ENCODE data around the gene CCDC188. TPM values are rescaled to one million over a fixed set of nuclear protein-coding genes. Genes with fewer than 3 reads are reported as not detected.

Gene CCDC188
- total RNA-seq, 2 donors from 2014 or later, result 1.5 TPM; not detected in 1

GRCh38 chr22:20181194-20181883 is 30.5 kb upstream of the CCDC188 start:
- Mint-ChIP-seq H3K4me1 (no peaks in the 10 kb centered on the region), H3K27ac (no peak overlapping the region), H3K4me3 (no peak overlapping the region), H3K27me3 (peaks cover 4% of the 10 kb centered on the region), H3K36me3 (ENCODE audit: low read depth) (no peaks in the 10 kb centered on the region)
- no peaks in the 10 kb centered on the region for H3K9me3 ChIP-seq (ENCODE audit: control insufficient read depth, low read length, poor library complexity, severe bottlenecking)
- ATAC-seq (no peak), DNase-seq (no peak)

DNA sequence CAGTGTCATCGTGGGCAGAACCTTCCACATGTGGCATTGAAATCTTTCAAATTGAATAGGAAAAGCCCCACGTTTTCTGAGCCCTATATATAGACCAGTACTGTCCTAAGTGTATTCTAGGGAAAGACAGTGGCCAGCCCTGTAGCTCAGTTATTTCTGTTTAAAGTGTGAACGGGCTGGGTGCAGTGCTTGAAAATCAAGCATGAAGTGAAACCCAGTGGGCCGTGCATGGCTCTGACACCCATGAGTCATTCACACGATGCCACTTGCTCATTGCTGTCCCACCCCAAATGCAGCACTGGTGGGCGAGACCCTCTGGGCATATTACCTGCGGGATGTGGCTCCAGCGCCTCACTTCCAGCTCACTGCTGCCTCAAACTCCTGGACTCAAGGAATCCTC is 29.8 kb upstream of the CCDC188 start:
- H3K9me3 ChIP-seq (ENCODE audit: control insufficient read depth, low read length, poor library complexity, severe bottlenecking), result no peaks in the 10 kb centered on the region
- ATAC-seq (no peak), DNase-seq (no peak)
- H3K27ac Mint-ChIP-seq, result no peak overlapping the region
- peaks cover 4% of the 10 kb centered on the region for H3K27me3 Mint-ChIP-seq
- no peak overlapping the region for H3K4me3 Mint-ChIP-seq
- no peaks in the 10 kb centered on the region for H3K36me3 Mint-ChIP-seq (ENCODE audit: low read depth)
- no peaks in the 10 kb centered on the region for H3K4me1 Mint-ChIP-seq

- Mint-ChIP-seq H3K36me3 (ENCODE audit: low read depth) (no peaks in the 10 kb centered on the region), H3K4me3 (no peak overlapping the region), H3K4me1 (no peaks in the 10 kb centered on the region), H3K27me3 (peaks cover 4% of the 10 kb centered on the region), H3K27ac (no peak overlapping the region)
- ATAC-seq (no peak), DNase-seq (no peak)
- H3K9me3 ChIP-seq (ENCODE audit: control insufficient read depth, low read length, poor library complexity, severe bottlenecking), result no peaks in the 10 kb centered on the region
These were observed 29.4 kb upstream of the CCDC188 start for GRCh38 chr22:20180245-20180630.

GRCh38 chr22:20179455-20180244 is 28.8 kb upstream of the CCDC188 start:
- Mint-ChIP-seq H3K4me1 (no peaks in the 10 kb centered on the region), H3K27ac (no peak overlapping the region)

DNA sequence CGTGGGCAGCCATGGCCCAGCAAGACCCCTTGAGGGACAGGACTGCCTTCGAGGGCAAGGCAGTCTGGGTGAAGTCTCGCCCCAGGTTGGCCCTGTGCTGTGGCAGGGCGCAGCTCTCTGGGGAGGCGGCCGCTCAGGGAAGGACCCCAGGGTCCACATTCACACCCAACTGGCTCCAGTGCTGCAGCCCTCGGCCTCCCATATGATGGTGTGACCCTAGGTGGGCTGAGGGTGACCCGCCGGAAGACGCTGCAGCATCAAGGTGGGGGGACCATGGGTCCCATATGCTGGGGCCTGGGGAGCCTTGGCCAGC is 28.0 kb upstream of the CCDC188 start:
- peaks cover 4% of the 10 kb centered on the region for H3K27me3 Mint-ChIP-seq
- no peaks in the 10 kb centered on the region for H3K9me3 ChIP-seq (ENCODE audit: control insufficient read depth, low read length, poor library complexity, severe bottlenecking)
- no peak overlapping the region for H3K27ac Mint-ChIP-seq
- H3K36me3 Mint-ChIP-seq (ENCODE audit: low read depth), result no peaks in the 10 kb centered on the region
- H3K4me1 Mint-ChIP-seq, result no peaks in the 10 kb centered on the region
- ATAC-seq (no peak), DNase-seq (no peak)
- H3K4me3 Mint-ChIP-seq, result no peak overlapping the region

More at GRCh38 chr22:20179455-20180244, 28.8 kb upstream of the CCDC188 start:
- ATAC-seq (no peak), DNase-seq (no peak)
- Mint-ChIP-seq H3K4me3 (no peak overlapping the region), H3K36me3 (ENCODE audit: low read depth) (no peaks in the 10 kb centered on the region), H3K27me3 (peaks cover 4% of the 10 kb centered on the region)
- H3K9me3 ChIP-seq (ENCODE audit: control insufficient read depth, low read length, poor library complexity, severe bottlenecking), result no peaks in the 10 kb centered on the region

DNA sequence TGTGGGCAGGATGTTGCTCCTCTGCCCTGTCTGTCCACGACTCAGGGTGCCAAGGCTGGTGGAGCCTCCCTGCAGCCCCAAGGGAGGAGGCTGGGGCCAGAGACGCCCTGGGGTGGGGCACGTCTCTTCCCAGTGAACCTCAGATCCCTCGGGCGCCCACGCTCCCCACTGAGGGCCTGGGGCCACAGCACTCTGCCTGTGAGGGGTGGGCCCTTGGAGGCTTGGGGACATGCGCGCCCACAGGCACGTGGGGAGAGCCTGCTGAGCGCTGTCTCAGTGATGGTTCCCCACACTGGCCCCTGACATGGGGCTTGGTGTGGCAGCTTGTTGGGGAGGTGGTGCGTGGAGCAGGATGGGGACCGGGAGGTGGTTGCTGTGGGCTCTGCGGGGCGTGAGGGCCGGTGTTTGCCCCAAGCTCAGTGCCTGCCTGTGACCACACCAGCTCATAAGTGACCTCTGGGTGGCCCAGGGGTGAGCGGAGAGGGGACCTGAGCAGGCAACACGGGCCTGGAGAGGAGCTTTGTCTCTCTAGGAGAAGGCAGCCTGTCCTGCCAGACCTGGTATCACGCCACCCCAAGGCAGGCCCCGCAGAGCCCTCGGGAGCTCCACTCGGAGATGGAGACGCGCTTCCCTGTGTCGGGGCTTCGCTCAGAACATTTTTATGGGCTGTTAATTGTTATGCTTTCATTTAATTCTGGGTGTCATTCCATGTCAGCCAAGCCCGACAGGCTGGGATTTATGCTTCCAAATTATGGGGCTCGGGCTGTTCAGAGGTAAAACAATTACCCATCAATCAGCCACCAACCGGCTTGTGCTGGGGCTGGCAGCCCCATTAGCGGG is 27.4 kb upstream of the CCDC188 start:
- Mint-ChIP-seq H3K4me3 (no peak overlapping the region), H3K27me3 (peaks cover 4% of the 10 kb centered on the region), H3K4me1 (no peaks in the 10 kb centered on the region), H3K27ac (no peak overlapping the region), H3K36me3 (ENCODE audit: low read depth) (no peaks in the 10 kb centered on the region)
- no peaks in the 10 kb centered on the region for H3K9me3 ChIP-seq (ENCODE audit: control insufficient read depth, low read length, poor library complexity, severe bottlenecking)
- no peak for ATAC-seq
- DNase-seq, result no peak

DNA sequence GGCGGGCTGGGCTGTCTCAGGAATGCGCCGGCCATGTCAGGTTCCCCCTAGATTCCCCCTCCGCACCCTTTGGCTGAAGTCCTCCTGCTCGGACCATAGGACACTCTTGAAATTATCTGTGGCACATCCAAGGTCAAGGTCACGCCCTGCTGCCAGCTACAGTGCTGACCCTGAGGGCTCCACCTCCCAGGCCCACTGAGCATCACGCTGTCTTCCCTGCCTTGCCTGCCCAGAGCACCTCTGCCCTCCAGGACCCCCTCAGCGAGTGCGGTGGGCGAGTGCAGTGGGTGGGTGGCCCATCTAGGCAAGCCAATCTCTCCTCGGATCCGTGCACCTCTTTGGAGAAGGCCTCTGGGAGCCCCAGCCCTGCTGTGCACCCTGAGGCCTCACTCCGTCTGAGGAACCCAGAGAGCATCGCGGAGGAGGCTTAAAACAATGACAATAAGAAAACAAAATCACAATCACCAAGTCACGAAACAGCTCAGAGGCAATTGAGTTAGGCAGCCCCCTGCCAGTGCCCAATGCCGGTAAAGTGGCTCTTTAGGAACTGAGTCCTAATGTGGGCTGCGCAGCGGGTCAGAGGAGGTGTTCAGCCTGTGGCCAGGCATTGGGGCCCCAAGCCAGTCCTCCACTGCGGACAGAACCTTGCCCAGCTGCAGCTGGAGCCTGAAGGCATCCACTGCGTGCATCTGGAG is 26.5 kb upstream of the CCDC188 start:
- Mint-ChIP-seq H3K27me3 (no peaks in the 10 kb centered on the region), H3K36me3 (ENCODE audit: low read depth) (no peaks in the 10 kb centered on the region), H3K27ac (no peak overlapping the region), H3K4me3 (no peak overlapping the region), H3K4me1 (no peaks in the 10 kb centered on the region)
- ATAC-seq (no peak), DNase-seq (no peak)
- no peaks in the 10 kb centered on the region for H3K9me3 ChIP-seq (ENCODE audit: control insufficient read depth, low read length, poor library complexity, severe bottlenecking)

- Mint-ChIP-seq H3K27ac (no peak overlapping the region), H3K27me3 (no peaks in the 10 kb centered on the region), H3K36me3 (ENCODE audit: low read depth) (no peaks in the 10 kb centered on the region), H3K4me1 (no peaks in the 10 kb centered on the region), H3K4me3 (no peak overlapping the region)
- no peak for ATAC-seq
- H3K9me3 ChIP-seq (ENCODE audit: control insufficient read depth, low read length, poor library complexity, severe bottlenecking), result no peaks in the 10 kb centered on the region
- DNase-seq, result no peak
These were observed 25.7 kb upstream of the CCDC188 start for GRCh38 chr22:20176421-20177085.

DNA sequence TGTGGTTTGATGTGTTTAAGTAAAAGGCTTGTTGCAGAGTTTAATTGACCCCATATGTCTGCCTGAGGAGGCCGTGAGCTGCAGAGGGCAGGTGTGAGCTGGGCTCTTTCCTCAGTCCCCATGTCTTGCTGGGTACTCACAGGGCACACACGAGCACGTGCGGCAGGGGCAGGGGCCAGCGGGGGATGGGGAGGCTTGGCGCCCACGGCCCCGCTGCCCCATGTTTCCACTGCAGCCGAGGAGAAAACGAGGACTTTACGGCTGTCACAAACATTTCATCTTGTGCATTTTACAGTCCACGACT is 24.7 kb upstream of the CCDC188 start:
- peaks cover 1% of the 10 kb centered on the region for H3K27me3 Mint-ChIP-seq
- H3K36me3 Mint-ChIP-seq (ENCODE audit: low read depth), result no peaks in the 10 kb centered on the region
- H3K27ac Mint-ChIP-seq, result no peak overlapping the region
- ATAC-seq (no peak), DNase-seq (no peak)
- no peak overlapping the region for H3K4me3 Mint-ChIP-seq
- H3K4me1 Mint-ChIP-seq, result no peaks in the 10 kb centered on the region
- no peaks in the 10 kb centered on the region for H3K9me3 ChIP-seq (ENCODE audit: control insufficient read depth, low read length, poor library complexity, severe bottlenecking)

DNA sequence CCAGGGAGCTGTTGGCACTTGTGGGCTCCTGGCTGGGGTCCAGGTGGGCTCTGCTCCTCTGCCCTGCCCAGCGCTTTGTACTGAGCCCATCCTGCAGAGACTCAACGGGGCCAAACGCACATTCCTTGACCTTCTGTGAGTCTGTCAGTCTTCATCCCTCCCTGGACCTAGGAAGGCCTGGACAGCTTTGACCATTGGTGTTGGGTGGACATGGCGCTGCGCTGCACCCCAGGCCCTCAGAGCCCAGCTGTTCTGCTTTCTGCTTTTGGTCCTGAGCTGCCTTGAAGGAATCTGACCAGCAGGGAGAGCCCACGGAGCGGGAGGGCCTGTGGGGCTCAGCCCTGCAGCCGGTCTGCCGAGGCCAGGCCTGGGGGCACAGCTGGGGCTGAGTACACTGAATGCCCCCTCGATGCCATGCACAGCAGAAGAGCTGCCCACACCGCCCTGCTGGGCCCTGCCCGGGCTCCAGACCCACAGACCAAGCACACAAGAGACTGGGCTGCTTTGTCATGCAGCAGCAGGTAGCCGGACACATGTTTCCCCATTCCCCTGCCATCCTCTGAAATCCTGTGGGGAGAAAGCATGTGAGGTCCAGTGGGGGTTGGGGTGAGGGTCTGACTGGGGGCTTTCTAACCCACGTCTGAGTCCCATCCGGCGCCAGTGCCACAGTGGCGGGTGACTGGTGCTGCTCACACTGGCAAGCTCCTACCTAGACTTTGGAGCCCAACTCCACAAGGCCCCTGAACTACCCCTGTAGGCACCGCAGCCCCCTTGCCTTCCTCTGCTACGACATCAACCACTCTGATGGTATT is 24.1 kb upstream of the CCDC188 start:
- H3K27ac Mint-ChIP-seq, result no peak overlapping the region
- H3K9me3 ChIP-seq (ENCODE audit: control insufficient read depth, low read length, poor library complexity, severe bottlenecking), result no peaks in the 10 kb centered on the region

GRCh38 chr22:20173772-20174171 is 22.9 kb upstream of the CCDC188 start:
- no peaks in the 10 kb centered on the region for H3K36me3 Mint-ChIP-seq (ENCODE audit: low read depth)
- H3K27ac Mint-ChIP-seq, result no peak overlapping the region
- H3K4me3 Mint-ChIP-seq, result no peak overlapping the region
- DNase-seq, result no peak
- H3K27me3 Mint-ChIP-seq, result peaks cover 6% of the 10 kb centered on the region
- no peaks in the 10 kb centered on the region for H3K4me1 Mint-ChIP-seq
- no peaks in the 10 kb centered on the region for H3K9me3 ChIP-seq (ENCODE audit: control insufficient read depth, low read length, poor library complexity, severe bottlenecking)
- ATAC-seq, result no peak

More for the DNA sequence above, 24.1 kb upstream of the CCDC188 start:
- no peaks in the 10 kb centered on the region for H3K36me3 Mint-ChIP-seq (ENCODE audit: low read depth)
- DNase-seq (no peak), ATAC-seq (no peak)
- no peak overlapping the region for H3K4me3 Mint-ChIP-seq
- no peaks in the 10 kb centered on the region for H3K4me1 Mint-ChIP-seq
- H3K27me3 Mint-ChIP-seq, result peaks cover 6% of the 10 kb centered on the region

DNA sequence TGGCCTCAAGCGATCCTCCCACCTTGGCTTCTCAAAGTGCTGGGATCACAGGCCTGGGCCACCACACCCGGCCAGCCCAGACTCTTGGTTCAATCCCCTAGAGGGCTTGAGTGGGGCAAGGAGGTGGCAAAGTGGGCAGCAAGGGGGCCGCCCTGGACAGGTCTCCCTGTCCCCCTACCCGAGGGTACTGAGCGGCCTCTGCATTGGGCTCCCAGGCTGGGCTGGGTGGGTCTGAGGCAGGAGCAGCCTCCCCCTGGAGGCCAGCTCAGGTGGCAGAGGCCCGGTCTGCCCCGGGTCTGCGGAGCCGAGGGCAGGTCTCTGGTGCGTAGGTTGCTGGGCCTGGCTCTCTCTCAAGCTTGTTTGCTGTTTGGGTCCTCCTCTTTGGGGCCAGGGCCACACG is 22.4 kb upstream of the CCDC188 start:
- H3K4me3 Mint-ChIP-seq, result no peak overlapping the region
- no peaks in the 10 kb centered on the region for H3K4me1 Mint-ChIP-seq
- DNase-seq (no peak), ATAC-seq (no peak)
- H3K27me3 Mint-ChIP-seq, result peaks cover 6% of the 10 kb centered on the region
- no peaks in the 10 kb centered on the region for H3K36me3 Mint-ChIP-seq (ENCODE audit: low read depth)
- no peaks in the 10 kb centered on the region for H3K9me3 ChIP-seq (ENCODE audit: control insufficient read depth, low read length, poor library complexity, severe bottlenecking)
- no peak overlapping the region for H3K27ac Mint-ChIP-seq

Data from T-helper 17 cell (primary cell).